NT2/D1 (cell line): ENCODE data around the gene DACH1.

Source experiments
- YY1 ChIP-seq: IDR thresholded peaks from 2 replicates; pipeline ENCODE4 v1.6.1; 2011; ENCODE audit not compliant: insufficient read length, insufficient read depth
- ZNF274 ChIP-seq: IDR thresholded peaks from 2 replicates; pipeline ENCODE4 v1.6.1; 2011; ENCODE audit warnings: mild to moderate bottlenecking, low read depth, low read length

- TF ChIP-seq YY1 = no peak
- TF ChIP-seq ZNF274 = no peak
Measured at GRCh38 chr13:71798707-71799106, 68.3 kb downstream of the DACH1 start.
